Right hindlimb (tissue), 1 donor: Measurements from ENCODE around the gene PRR19.
"Not testable (repeated sequence)": the region's sequence is repeated elsewhere in the genome, so short reads cannot be mapped to it uniquely, and the experiment has no call there.

ENCODE experiments used
- DNase-seq: peaks from one replicate; pipeline ENCODE4 v3.0.0-alpha.2; 2018

Gene PRR19, protein sequence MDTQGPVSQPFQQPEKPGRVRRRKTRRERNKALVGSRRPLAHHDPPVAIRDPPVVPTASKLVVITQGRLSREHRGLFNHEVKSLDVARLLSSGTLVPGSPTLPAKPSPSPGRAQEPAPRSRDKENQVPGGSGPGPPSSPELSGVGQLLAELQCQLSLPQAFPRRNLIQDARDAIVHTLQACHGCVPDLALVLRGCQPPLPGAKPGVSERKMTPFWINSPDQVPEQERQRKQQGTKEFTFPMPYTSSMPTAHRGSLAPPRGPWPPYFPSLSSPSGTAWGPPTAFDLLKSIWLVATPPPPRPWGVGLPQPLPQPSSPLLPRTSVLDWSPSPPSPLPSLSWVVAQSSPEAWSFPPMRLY

DNA sequence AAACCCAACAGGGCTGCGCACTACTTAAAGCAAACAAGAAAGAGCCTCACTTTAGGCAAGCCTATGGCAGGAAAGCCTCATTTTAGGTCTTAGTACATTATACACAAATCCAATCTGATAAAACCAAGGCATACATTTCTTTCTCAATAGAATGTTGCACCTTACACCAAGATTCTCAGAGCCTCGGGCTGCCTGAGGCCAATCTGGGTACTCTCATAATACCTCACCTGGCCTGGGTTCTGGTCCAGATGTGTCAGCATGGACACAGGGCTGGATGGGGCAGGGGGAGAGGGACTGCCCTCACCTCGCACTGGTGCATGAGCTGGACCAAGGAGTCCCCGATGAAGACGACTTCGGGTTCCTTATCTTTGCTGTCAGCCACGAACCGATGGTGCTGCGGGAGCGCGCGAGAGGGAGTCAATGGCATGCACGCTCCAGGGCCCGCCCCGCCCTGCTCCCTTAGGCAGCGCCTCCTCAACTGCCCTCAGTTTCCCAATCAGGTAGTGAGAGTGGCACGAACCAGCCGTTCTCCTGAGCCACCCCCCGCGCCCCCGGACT, at the start of gene PRR19:
Gene PRR19, plus strand, starts transcription at position 487 of the 558 bp plus-strand sequence. CDS start 7,453 bp downstream, outside the sequence.
- no peak for DNase-seq

DNA sequence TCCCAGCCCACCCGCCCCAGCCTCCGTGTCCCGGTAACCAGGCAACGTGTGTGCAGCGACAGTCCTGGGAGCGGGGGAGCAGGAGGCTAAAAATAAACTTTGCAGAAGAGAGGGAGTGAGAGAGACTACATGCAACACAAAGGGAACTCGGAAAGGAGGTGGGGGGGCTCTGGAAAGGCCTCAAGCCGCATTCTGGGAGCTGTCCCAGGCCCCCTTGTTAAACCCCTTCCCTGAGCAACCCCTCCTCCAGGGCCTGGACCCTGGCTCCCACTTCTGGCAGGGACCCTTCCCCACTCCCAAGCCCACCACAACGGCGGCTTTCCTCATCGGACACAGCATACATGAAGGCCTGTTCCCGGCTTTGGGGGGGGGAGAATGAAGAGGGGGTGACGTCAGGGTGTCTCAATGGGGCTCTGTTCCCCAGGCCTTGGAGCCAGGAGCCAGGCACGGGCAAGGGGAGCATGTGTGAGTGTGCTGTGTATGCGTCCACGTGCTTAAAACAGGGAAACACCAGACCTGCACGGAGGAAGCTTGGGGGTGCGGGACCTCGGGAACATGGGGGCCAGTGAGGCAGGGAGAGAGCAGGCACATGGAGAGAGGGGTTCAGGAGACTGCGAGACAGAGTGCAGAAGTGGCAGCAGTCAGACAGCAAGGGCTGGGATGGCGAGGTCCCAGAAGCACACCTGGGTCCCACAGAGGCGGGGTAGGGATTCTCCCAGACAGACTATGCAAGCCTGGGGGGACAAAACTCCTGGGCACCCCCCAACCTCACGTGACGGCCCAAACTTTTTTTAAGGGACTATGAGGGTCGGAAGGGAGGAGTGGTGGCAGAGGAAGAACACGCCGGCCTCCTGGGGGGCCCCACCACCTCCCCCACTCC, 49.3 kb upstream of the PRR19 start:
- DNase-seq = peak; percentile 82

DNA sequence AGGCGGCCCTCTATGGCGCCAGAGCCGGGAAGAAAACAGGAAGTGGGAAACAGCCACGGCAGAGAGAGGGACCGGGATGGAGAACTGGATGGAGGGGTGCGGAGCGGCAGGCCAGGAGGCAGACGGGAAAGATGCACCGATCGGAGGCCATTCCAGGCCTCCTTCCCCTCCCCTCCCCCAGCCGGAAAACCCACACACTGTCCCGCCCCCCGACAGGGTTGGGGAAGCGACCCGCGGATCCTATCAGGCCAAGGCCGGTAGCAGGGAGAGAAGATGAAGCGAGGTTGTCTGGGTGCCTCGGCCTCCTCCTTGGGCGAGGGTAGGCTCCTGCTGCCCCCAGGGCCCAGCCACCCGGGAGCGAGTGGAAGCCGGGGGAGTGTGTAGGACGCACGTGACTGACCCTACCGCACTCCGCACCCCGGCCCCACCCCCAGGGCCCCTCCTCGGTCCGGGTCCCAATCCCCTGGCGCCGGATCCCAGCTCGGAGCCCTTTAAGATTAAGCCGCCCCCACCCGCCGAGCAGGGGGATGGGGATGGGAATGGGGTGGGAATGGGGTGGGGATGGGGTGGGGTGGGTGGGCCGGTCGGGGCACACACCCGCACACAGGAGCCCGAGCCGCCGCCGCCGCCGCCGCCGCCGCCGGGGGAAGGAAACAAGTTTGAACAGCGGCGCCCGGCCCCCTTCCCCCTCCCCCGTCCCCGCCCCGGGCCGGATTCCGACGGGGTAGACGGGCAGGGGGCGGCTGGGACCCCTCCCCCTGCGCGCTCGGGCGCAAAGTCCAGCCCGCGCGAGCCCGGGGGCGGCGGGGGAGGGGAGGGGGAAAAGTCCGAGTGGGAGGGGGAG, 48.5 kb upstream of the PRR19 start:
- DNase-seq = peak; percentile 84

DNA sequence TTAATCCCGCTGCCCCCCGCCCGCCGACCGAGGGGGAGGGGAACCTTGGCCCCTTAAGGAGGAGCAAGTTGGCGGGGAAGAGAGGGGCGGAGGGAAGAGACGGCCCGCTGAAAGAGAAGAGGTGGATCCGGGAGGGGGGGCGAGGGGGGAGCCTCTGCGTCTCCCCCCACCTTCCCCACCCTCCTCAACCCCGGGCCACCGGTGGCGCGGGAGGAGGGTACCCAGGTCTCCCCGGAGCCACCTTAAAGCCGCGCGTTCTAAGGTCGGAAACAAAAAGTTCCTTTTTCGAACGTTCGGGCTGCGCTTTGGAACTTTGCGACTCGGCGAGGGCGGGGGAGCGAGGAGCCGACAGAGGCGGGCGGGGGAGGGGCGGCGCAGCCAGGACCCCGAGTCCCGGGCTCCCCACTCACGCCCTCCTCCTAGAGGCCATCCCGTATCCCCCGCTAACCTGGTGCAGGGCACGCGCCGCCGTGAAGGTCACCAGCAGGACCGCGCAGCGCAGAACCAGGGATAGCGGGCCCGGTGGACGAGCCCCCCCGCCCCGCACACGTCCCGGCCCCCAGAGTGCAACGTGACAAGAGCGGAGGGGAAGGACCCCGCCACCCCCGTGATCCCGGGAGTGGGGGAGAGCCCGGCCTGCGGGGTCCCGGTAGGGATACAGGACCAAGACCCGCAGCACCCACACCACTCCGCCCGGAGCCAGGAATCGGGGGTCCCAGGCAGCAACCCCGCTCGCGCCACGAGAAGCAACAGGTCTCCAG, 47.7 kb upstream of the PRR19 start:
- peak; percentile 85 for DNase-seq

DNA sequence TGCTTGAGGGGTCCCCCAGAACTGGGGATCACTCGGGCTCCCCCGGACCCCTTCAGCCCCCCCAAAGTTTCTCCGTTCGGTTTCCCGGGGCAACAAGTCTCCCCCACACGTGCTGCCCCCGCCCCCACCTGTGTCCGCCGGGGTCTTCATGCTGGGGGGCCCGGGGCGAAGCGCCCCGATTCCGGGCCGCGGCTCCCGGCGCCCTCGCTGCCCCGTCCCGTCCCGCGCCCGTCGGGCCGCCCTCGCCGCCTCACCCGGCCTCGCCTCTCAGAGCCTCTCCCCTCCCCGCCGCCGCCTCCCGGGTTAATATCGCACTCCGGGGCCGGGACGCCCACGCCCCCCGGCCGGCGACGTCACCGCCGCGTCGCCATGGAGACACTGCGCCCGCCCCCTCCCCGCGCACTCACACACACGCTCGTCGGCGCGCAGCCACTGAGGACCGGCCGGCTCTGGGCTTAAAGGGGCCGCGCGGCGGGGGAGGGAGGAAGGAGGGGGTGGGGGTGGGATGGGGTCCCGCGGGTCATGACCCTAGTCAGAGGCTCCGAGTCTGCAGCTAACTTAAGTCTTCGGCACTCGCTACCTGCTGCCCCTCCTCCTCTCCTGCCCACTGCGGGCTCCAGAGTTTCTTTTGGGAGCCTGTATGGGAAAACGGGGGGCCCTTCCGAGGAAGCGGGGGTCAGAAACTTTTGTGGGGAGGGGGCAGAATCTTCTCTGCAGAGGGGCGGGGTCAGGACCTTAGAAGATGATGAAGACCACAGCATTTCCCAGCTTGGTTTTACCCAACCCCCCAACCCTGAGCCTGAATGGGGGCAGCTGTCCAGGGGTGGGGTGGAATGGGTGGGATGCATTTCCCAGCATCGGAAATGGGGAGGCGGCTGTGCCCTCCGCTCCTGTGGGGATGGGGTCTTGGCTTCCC, 46.8 kb upstream of the PRR19 start, which contains the start of gene ERF:
Gene ERF, minus strand, starts transcription at position 279 of the 916 bp plus-strand sequence. Its CDS starts 129 bp downstream, at position 150.
- peak; percentile 97 for DNase-seq

DNA sequence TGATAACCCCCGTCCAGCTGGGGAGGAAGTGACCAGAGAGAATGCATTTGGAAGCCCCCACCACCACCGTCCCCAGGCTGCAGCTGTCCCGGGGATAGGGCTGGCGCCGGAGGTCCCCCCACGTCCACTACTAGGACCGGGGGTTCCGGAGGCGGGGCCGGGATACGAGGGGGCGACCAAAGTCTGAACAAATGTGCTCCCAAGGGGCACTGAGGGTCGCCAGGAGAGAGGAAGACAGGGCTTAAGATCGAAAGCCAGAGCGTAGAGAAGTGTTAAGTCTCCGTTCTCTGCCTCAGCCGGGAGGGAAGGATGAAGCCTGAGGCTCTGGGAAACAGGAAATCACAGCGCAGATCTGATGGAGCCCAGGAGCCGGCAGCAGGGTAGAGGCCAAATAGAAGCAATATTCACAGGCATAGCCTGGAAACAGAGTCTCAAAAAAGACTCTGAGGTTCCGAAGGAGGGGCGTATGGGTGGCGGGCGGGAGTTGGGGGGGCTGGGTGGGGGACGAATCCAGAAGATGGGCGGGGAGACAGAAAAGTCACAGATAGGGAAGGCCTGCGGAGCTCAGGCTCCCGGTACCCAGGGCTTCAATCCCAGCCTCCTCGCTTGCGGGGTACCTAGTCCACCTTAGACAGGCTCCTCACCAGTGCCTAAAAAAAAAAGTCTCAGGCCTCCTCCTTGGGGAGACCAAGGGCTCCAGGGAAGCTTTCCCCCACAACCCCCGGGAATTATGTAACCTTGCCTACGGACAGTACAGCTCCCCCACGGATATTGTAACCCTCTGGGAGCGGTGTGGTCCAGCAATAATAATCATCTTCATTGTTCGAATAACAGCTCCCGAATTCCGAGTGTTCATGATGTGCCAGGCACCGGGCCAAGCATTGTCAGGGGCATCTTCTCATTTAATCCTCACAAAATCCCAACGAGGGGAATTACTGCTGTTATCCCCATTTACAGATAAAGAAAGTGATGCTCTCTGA, 45.9 kb upstream of the PRR19 start:
- peak; percentile 82 for DNase-seq

DNA sequence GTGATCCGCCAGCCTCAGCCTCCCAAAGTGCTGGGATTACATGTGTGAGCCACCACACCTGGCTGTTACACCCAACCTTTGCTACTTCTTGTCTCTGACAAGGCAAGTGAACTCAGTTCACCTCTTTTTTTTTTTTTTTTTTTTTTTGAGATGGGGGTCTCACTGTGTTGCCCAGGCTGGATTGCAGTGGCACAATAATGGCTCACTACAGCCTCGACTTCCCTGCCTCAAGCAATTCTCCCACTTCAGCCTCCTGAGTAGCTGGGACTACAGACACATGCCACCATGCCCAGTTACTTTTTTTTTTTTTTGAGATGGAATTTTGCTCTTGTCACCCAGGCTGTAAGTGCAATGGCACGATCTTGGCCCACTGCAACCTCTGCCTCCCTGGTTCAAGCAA, 44.1 kb upstream of the PRR19 start:
- DNase-seq = peak; percentile 7

DNA sequence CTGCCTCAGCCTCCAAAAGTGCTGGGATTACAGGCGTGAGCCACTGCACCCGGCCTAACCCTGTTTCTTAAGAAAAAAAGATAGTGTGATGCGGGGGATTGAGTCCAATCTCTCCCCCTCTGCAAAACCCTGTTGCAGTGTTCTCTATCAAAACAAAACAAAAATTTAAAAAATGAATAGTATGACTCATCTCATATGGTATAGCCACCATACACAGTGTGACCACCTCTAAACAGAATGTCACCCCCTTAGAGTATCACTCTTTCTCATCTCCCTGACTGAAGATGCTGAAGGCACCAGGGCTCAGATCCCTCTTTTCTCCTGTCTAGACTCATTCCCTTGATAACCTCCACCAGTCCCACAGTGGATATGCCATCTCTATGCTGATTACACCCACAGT, 40.2 kb upstream of the PRR19 start:
- no peak for DNase-seq

DNA sequence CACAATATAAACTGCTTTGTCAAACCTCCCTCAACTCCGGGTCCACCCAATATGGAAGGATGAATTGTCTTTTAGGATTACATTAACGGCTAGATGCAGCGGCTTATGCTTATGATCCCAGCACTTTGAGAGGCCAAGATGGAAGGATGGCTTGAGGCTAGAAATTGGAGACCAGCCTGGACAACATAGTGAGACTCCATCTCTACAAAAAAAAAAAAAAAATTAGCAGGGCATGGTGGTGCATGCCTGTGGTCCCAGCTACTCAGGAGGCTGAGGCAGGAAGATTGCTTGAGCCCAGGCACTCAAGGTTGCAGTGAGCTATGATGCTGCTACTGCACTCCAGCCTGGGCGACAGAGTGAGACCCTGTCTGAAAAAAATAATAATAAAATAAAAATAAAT, 35.8 kb upstream of the PRR19 start:
- DNase-seq = peak; percentile 7

DNA sequence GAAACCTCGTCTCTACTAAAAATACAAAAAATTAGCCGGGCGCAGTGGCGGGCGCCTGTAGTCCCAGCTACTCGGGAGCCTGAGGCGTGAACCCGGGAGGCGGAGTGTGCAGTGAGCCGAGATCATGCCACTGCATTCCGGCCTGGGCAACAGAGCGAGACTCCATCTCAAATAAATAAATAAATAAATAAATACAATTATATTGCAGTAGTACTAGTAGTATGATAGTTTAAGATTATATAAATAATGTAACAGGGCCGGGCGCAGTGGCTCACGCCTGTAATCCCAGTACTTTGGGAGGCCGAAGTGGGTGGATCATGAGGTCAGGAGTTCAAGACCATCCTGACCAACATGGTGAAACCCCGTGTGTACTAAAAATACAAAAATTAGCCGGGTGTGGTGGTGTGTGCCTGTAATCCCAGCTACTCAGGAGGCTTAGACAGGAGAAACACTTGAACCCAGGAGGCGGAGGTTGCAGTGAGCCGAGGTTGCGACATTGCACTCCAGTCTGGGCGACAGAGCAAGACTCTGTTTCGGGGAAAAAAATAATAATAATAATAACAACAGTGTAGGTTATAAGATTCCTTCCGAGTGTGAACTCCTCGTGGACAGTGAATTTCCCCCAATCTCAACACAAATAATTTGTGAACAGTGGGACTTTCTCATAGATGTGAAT, 34.9 kb upstream of the PRR19 start:
- DNase-seq = not testable (repeated sequence)

DNA sequence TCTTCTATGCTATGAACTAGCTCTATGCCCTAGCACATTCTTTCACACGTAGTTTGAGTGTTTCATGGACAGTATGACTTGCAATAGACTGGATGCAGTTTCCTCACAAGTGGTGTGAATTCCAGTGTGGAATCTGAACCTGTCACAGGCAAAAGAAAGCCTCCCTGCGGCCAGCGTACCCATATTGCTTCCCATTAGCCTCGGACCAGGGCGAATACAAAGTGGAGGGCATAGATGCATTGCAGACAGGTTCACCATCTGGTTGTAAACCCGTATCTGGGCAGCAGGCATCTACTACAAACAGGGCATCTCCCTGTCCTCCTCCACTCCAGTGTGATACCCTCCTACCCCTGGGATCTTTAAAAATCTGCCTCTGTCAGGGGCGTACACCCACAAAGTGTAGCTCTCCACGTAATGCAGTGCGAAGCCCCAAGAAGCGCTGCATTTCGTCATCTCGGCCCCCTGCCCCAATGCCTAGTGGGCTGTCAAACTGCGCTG, 34.2 kb upstream of the PRR19 start:
- no peak for DNase-seq

DNA sequence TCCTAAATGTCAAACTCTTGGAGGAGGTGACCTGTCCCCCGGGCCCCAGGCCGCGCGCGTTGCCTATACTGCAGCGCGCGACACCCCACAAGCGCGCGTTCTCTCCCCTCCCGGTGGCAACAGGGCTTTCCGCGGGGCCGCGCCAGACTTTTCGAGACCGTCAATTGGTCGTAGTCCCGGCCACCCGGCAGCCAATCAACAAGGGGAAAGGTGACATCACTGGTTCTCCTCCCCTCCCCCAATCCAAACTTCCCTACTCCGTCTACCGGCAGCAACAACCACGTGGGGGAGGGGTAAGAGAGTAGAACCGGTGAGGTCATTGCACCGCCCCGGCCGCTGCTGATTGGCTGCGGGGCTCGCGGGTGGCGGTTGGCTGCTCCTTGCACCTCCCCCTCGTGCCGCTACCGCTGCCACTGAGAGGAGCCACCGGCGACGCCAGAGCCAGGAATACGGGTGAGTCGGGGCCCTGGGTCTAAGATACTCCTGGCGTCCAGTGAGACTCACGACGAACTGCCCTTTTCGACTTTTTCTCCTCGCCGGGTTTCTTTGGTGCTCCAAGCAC, 33.7 kb upstream of the PRR19 start:
- DNase-seq = peak; percentile 100

DNA sequence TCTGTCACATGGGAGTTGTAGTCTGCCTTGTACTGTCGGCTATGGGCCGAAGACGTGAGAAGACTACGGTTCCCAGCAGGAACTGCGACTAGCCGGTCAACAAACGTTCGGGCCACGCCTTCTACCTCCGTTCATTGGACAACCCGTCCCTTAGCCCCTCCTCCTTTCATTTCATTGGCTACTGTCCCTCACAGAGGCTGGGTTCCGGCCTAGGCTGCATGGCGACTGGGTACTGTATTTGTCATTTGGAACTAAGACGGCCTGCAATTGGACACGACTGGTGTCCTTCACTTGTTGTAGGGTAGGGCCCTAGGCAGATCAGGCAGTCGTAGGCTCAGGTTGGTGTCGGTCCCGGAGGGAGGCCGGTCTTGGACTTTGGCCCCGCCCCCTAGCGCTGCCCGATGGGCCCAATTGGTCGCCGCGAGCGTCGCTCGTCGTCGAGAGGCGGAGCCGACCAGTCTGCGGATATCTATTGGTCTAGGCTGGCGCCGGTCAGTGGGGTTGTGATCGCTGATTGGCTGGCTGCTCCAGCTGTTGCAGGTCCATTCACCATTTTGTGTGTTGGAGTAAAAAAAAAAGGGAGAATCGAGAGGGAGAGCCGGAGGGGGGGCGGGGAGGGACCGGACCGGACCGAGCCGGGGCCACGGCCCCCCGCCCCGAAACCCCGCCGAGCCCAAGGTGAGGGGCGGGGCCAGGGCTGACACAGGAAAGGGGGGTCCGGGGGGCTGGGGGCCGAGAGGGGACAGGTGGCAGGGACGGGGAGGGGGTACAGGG, 33.0 kb upstream of the PRR19 start, which contains the start of gene CIC:
Gene CIC, plus strand, starts transcription at position 549 of the 774 bp plus-strand sequence. CDS start 2,532 bp downstream, outside the sequence.
- DNase-seq = peak; percentile 100

DNA sequence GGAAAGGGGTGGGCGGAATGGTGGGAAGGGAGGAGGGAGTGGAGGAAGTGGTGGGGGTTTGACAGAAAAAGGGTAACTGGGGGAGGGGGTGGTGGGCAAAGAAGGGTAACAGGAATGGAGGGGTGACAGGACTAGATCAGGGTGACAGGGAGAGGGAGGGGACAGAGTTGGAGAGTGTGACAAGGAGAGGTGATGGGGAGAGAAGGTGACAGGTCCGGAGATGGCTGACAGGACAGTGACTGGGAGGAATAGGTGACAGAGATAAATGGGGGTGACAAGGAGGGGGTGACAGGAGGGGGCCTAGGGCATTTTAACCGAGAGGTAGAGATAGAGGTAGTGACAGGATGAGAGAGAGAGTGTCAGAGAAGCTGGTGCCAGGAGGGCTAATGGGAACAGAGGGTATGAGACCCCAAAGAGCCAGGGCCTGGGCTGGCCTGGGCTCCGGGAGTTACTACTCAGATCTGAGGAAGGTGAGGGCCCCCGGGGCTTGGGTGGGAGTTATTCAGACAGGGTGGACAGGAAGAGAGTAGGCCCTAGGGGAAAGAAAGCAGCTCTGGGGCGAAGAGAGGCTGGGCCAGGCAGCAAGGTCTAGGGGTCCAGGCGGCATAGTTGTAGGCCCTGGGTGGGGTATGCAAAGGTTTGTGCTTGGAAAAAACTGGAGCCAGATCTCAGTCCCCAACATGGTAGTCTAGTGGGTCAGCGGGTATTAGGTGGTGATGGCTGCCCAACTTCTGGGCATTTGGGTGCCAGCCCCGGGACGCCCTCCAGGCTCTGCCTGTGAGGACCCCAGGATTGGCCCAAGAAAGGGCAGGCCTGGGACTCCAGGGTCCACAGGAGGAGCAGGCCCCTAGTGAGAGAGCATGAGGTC, 32.2 kb upstream of the PRR19 start:
- peak; percentile 41 for DNase-seq

DNA sequence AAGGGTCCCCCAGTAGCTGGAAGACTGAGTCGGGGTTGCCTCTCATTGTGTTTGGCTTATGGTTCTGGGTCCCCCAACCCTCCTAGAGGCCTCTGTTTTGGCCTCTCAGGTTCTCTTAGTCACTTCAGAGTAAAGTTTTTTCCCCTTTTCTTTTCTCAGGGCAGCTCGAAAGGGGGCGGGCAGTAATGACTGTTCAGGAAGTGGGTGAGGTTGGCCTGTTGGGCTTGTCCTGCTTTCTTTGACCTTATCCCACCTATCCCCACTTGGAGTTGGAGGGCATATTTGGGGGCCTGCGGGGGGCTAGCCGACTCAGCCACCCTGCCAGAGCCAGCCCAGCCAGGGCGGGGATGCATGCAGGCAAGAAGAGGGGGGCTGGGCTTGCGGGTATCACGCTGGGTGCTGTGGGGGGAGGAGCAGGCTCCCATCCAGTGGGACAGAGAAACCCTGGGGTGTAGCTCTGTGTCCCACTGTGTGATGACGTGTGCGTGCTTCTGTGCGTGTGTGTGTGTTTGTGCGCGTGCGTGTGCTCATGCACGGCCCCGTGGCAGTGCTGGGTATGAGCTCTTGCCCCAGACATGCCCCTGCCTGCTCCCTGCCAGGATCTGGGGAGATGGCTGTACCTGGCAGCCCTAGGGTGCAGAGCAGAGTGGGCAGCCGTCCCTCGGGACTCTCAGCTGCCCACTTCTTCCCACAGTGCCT, 31.4 kb upstream of the PRR19 start:
- peak; percentile 39 for DNase-seq

DNA sequence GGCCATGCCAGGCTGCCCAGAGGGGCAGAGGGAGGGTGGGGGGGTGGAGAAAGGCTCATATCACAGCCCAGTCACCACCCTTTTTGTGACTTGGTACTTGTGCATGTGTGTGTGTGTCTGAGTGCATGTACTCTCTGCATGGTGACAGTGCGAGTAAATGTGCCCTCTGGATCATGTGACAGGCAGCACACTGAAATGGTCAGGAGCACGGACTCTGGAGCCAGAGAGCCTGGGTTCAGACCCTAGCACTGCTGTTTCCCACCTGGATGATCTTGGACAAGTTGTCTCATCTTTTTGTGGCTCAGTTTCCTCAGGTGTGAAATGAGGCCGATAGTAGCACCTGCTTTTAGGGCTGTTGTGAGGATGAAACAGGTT, 30.9 kb upstream of the PRR19 start:
- no peak for DNase-seq
